NCI-H128 (cell line): ENCODE measurements around the gene ETS1.
"Not testable (repeated sequence)": the region's sequence is repeated elsewhere in the genome, so short reads cannot be mapped to it uniquely, and the experiment has no call there.

Source experiments
- DNase-seq: peaks from one replicate; lab custom pipeline; 2025; ENCODE audit not compliant: unreplicated experiment; lab: John Stamatoyannopoulos, UW

The ETS1 gene

DNA sequence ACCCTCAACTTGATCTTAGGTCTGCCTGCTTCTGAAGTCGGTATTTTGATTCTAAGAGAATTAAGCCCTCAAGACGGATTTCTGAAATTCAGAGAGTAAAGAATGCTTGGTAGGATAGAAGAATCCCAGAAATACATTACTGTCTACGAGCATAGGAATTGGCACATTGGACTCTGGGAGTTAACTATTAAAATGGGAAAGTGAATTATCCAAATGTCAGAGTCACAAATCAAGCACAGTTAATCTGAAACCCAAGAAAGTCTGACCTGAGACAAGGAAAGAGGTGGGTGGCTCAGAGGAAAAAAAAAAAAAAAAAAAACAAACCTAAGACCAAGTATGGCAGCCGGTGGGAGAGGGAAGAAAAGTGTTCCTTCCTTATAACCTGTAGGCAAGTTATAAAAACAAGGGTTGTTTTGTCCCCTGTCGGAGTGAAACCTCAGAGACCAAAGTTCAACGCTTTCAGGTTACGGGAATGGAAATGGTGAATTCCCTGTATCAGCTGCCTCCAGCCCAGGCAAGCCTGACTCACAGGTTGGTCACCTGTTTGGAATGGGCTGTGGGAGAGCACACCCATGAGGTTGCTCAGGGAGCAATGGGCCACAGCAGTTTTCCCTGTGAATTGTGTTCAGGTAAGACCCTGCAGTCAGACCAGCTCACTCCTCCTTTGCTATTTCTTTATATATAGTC is 139.0 kb downstream of the ETS1 start:
- no peak for DNase-seq

GRCh38 chr11:128447233-128447632 is 140.1 kb downstream of the ETS1 start:
- no peak for DNase-seq

GRCh38 chr11:128445921-128446320 is 141.4 kb downstream of the ETS1 start:
- not testable (repeated sequence) for DNase-seq

DNA sequence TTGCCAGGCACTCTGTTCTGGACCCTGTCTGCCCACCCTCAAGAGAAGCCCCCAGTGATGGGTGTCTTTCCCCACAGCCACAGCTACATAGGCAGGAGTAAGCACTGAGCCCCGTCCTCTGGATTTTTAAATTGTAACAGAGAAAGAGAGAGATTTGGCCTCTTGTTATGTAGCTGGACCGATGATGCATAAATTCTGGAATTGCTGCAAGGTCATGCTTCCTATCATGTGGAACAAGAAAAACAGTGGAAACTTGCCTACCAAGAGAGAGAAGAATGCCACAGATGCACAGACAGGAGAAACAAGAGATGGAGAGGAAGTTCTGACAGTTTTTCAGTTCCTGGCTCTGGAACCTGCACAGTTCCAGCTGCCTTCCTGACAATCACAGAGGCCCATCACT is 150.2 kb downstream of the ETS1 start:
- no peak for DNase-seq

- no peak for DNase-seq
Measured at GRCh38 chr11:128434818-128435217, 152.5 kb downstream of the ETS1 start.

GRCh38 chr11:128434411-128434810 is 152.9 kb downstream of the ETS1 start:
- DNase-seq, result no peak

GRCh38 chr11:128432926-128433325 is 154.4 kb downstream of the ETS1 start:
- DNase-seq, result no peak

GRCh38 chr11:128431931-128432330 is 155.4 kb downstream of the ETS1 start:
- no peak for DNase-seq

GRCh38 chr11:128428935-128429334 is 158.4 kb downstream of the ETS1 start:
- no peak for DNase-seq

GRCh38 chr11:128424851-128425285 is 162.5 kb downstream of the ETS1 start:
- DNase-seq, result no peak

GRCh38 chr11:128424271-128424711 is 163.1 kb downstream of the ETS1 start:
- DNase-seq, result no peak

GRCh38 chr11:128422576-128423370 is 164.6 kb downstream of the ETS1 start:
- peak; percentile 20 for DNase-seq

GRCh38 chr11:128421577-128422330 is 165.6 kb downstream of the ETS1 start:
- DNase-seq, result no peak

GRCh38 chr11:128420951-128421350 is 166.4 kb downstream of the ETS1 start:
- no peak for DNase-seq

- no peak for DNase-seq
Measured at GRCh38 chr11:128420265-128420664, 167.1 kb downstream of the ETS1 start.

GRCh38 chr11:128419012-128419767 is 168.2 kb downstream of the ETS1 start:
- DNase-seq, result no peak

- no peak for DNase-seq
Measured at GRCh38 chr11:128417607-128418324, 169.6 kb downstream of the ETS1 start.

DNA sequence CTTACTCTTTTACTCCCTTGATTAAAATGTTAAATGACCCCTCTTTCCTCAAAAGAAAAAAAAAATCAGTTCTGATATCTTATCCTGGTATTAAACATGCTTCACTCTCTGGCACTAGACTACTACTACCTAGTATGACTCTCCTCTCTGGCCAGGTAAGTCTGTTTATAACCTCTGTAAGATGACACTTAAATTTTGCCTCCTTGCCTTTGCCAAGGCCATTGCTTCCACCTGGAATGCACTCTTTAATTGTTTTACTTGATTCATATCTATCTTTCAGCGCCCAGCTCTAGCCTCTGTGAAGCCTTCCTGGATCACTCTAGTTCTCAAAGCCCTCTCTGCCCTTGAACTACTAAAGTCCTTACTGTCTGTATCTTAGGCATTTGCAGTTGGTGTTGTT is 170.4 kb downstream of the ETS1 start:
- DNase-seq, result no peak

- no peak for DNase-seq
Measured at GRCh38 chr11:128415539-128415938, 171.8 kb downstream of the ETS1 start.
